Breast epithelium (tissue), 4 donors: ENCODE data around the gene SGK2. TPM values are rescaled to one million over a fixed set of nuclear protein-coding genes. Genes with fewer than 3 reads are reported as not detected.

Experiments
- DNase-seq, 2 donors: peaks; one replicate each; pipeline ENCODE4 v3.0.0-alpha.2; 2019; ENCODE audit warnings: low spot score in 2 of 2
- H3K27ac ChIP-seq, 2 donors: fragments of 200-600 bp; sonication (generic) in 1 of 2; one replicate each; pipeline ENCODE4 v1.5.1; 2016 to 2019; ENCODE audit warnings: mild to moderate bottlenecking in 1 of 2
- H3K27me3 ChIP-seq, 2 donors: fragments of 200-600 bp; sonication (generic) in 1 of 2; one replicate each; pipeline versions ENCODE4 v1.5.1 to v1.6.0; 2017 to 2019; ENCODE audit warnings: control low read depth in 1 of 2, mild to moderate bottlenecking in 1 of 2
- H3K36me3 ChIP-seq: fragments of 200-600 bp; one replicate; pipeline ENCODE4 v1.5.1; 2019
- H3K4me1 ChIP-seq, 2 donors: fragments of 200-600 bp; sonication (generic); one replicate each; pipeline ENCODE4 v1.5.1; 2016 to 2019; ENCODE audit warnings: control low read depth in 1 of 2
- H3K4me3 ChIP-seq, 3 donors: fragments of 200-600 bp; sonication (generic); 1 replicate in 2 of 3; 2 replicates in 1 of 3; pipeline ENCODE4 v1.5.1; 2016 to 2019; ENCODE audit warnings: mild to moderate bottlenecking in 3 of 3, moderate library complexity in 2 of 3
- H3K9me3 ChIP-seq, 2 donors: fragments of 200-600 bp; sonication (generic) in 1 of 2; one replicate each; pipeline ENCODE4 v1.5.1; 2016 to 2019; ENCODE audit warnings: control low read depth in 1 of 2
- POLR2A ChIP-seq: fragments of 450-650 bp; IDR thresholded peaks from one replicate; pipeline ENCODE4 v1.6.1; 2016; ENCODE audit warnings: antibody characterized with exemption, mild to moderate bottlenecking, moderate library complexity
- POLR2AphosphoS5 ChIP-seq, 3 donors: sonication (generic); formaldehyde crosslinking; IDR thresholded peaks; one replicate each; pipeline ENCODE4 v1.6.1; 2017; ENCODE audit warnings: antibody characterized with exemption in 3 of 3
- intact Hi-C: fragments of 100-400 bp; cut with DNase I; formaldehyde crosslinking; loops from one replicate; pipeline ENCODE4 v1.15.1; 2023; ENCODE audit warnings: low total_unique reads
- total RNA-seq, 3 donors: library from RNA; depleted of rRNA; stranded (reverse); fragments of >200 nt; gene quantifications; one replicate each; pipeline ENCODE4 v1.1.0, GENCODE V29; 2016
- TF ChIP-seq, protein P1 (sequence below), 3 donors: fragments of 450-650 bp; IDR thresholded peaks; one replicate each; pipeline ENCODE4 v1.5.1; 2016 to 2017; ENCODE audit warnings: antibody characterized with exemption in 3 of 3, mild to moderate bottlenecking in 3 of 3, moderate library complexity in 3 of 3

SGK2 gene
- 1 to 10 TPM; 4.1 to 8.2 (median 6.4) TPM for total RNA-seq

DNA sequence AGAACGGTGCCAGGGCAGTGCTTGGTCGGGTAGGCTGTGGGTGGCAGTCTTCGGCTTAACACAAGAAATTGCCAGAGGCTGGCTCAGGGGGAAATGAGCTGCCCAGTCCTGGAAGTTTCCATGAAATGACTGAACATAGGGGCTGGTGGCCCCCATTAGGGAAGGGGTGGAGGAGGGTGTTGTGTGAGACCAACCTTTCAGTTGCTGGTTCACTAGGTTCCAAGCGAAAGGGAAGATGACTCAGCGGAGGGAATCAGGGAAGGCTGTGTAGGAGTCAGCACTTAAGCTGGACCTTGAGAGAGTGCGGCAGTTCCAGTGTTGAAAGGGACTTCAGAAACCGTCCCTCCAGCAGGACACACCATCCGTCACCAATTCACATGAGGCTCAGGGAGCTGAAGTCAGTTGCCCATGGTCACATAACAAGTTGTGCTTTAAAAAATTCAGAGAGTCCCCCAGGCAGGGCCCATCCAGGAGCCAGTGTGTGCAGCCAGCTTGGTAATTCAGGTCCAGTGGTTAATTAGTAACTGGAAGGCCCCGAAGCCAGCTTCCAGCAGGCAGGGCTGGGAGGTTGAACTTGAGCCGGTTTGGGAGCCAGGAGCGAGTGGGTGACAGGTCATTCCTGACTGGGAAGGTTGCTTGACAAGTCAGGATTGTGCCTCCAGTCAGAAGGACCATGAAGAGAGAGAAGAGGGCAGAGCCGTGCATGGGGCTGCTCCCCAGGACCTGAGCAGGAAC lies at the start of gene SGK2:
TSS of gene SGK2 (plus strand) at position 616 of the 735 bp plus-strand sequence. CDS start 7,469 bp downstream, outside the sequence.
- Histone ChIP-seq H3K4me3 (no peak within 1 kb of the TSS), H3K27me3 (no peaks in the 10 kb centered on the region), H3K27ac (no peak within 1 kb of the TSS), H3K36me3 (no peaks in the 10 kb centered on the region), H3K4me1 (no peaks in the 10 kb centered on the region), H3K9me3 (no peaks in the 10 kb centered on the region)
- TF ChIP-seq POLR2A (no peak), POLR2AphosphoS5 (IDR thresholded peaks at IDR 0.05) (no peak)
- TF ChIP-seq, protein P1, sequence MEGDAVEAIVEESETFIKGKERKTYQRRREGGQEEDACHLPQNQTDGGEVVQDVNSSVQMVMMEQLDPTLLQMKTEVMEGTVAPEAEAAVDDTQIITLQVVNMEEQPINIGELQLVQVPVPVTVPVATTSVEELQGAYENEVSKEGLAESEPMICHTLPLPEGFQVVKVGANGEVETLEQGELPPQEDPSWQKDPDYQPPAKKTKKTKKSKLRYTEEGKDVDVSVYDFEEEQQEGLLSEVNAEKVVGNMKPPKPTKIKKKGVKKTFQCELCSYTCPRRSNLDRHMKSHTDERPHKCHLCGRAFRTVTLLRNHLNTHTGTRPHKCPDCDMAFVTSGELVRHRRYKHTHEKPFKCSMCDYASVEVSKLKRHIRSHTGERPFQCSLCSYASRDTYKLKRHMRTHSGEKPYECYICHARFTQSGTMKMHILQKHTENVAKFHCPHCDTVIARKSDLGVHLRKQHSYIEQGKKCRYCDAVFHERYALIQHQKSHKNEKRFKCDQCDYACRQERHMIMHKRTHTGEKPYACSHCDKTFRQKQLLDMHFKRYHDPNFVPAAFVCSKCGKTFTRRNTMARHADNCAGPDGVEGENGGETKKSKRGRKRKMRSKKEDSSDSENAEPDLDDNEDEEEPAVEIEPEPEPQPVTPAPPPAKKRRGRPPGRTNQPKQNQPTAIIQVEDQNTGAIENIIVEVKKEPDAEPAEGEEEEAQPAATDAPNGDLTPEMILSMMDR (IDR thresholded peaks at IDR 0.05) = no peak
- intact Hi-C loops = no loop called here
- DNase-seq = no peak

DNA sequence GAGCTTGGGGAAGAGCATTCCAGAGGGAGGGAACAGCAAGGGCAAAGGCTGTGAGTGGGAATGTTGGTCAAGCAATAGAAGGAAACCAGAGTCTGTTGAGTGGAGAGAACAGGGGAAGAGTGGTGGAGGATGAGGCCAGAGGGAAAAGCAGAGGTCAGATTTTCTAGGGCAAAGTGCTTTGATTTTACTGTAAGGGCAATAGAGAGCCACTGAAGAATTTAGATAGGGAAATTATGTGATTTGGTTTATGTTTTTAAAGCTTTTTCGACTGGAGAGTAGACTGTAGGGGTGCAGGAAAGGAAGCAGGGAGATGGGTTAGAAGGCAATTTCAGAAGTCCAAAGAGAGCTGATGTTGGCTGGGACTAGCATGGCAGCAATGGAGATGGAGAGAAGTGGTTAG lies 46.9 kb upstream of the SGK2 start:
- intact Hi-C loops = no loop called here
- H3K4me1 ChIP-seq = no peaks in the 10 kb centered on the region
- TF ChIP-seq, protein P1 (IDR thresholded peaks at IDR 0.05) = no peak
- TF ChIP-seq POLR2A (no peak), POLR2AphosphoS5 (IDR thresholded peaks at IDR 0.05) (no peak)
- H3K4me3 ChIP-seq = no peak overlapping the region
- H3K27ac ChIP-seq = no peak overlapping the region
- H3K27me3 ChIP-seq = no peaks in the 10 kb centered on the region
- H3K36me3 ChIP-seq = no peaks in the 10 kb centered on the region
- DNase-seq = no peak
- no peaks in the 10 kb centered on the region for H3K9me3 ChIP-seq

DNA sequence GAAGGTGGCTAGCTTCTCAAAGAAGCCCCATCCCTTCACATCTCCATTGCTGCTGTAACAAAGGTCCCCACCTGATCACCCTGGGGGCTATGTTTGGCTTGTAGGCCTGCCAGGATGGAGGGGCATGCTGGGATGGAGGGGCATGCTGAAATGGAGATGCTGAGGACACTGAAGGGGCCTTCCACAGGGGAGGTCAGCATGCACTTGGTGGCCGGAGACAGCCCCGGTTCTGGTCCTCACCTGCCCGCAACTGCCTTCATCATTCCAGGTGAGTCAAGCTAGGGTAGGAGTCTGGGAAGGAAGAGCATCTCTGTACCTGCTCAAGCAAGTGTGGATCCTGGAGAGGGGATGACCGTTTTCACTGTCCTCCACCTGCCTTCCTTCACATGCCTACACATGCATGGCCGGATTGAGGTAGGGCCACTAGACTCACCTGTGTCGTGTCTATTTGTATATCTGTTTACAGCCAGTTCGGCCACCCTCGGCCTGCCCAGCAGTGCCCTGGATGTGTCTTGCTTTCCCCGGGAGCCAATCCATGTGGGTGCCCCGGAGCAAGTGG lies 45.4 kb upstream of the SGK2 start:
- no peaks in the 10 kb centered on the region for H3K36me3 ChIP-seq
- DNase-seq = no peak
- H3K27me3 ChIP-seq = no peaks in the 10 kb centered on the region
- H3K4me3 ChIP-seq = peak overlapping the region; percentile 49 to 76 (median 65)
- H3K4me1 ChIP-seq = no peaks in the 10 kb centered on the region
- TF ChIP-seq POLR2A = no peak
- TF ChIP-seq, protein P1 (IDR thresholded peaks at IDR 0.05) = no peak
- no peak for TF ChIP-seq POLR2AphosphoS5 (IDR thresholded peaks at IDR 0.05)
- intact Hi-C loops = no loop called here
- H3K27ac ChIP-seq = peak overlapping the region; percentile 68 to 76
- H3K9me3 ChIP-seq = no peaks in the 10 kb centered on the region

DNA sequence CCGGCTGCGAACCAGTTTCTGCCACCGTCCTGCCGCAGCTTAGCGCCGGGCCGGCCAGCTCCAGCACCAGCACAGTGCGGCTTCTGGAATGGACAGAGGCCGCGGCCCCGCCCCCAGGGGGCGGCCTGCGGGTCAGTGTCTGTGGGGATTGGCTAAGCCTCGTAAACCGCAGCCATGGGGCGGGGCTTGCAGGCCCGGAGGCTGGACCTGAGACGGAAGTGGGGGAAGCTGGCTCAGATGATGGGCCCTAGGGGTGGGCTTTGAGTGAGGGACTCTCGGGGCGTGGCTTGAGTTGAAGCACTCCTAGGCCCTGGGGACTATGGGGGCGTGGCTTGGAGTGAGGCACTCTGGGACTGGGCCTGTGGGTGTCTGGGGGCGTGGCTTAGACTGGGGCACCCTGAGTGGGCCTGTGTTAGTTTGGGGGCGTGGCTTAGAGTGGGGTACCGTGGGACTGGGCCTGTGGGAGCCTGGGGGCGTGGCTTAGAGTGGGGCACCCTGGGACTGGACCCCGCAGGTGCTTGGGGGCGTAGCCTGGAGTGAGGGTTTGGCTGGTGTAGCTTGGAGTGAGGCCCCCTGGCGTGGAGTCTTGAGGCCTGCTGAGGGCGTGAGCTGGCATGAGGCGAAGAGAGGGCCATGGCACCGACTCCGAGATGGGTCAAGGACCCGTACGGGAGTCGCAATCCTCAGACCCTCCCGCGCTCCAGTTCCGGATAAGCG lies 44.7 kb upstream of the SGK2 start:
- DNase-seq = peak; percentile 95 to 98
- Histone ChIP-seq H3K4me3 (peak overlapping the region; percentile 49 to 76 (median 65)), H3K4me1 (no peaks in the 10 kb centered on the region), H3K9me3 (no peaks in the 10 kb centered on the region), H3K27me3 (no peaks in the 10 kb centered on the region), H3K36me3 (no peaks in the 10 kb centered on the region), H3K27ac (peak overlapping the region; percentile 68 to 76)
- intact Hi-C loops = no loop called here
- TF ChIP-seq POLR2A = no peak
- TF ChIP-seq, protein P1 (IDR thresholded peaks at IDR 0.05) = no peak
- no peak for TF ChIP-seq POLR2AphosphoS5 (IDR thresholded peaks at IDR 0.05)

DNA sequence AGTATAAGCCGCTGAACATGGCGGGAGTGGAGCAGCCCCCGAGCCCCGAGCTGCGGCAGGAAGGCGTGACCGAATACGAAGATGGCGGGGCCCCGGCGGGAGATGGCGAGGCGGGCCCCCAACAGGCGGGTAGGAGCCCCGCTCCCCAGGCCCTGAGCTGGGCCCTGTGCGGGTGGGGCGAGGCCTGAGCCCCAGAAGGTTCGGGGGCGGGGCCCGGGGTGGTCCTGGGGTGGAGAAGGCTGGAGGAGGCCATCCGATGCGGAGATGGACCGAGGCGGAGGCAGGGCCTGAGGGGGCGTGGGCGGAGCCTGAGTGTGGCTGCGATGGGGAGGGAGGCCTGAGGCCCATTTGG lies 44.2 kb upstream of the SGK2 start:
- H3K4me1 ChIP-seq = no peaks in the 10 kb centered on the region
- peak in 1 of 2 donors; percentile 22 for DNase-seq
- no peaks in the 10 kb centered on the region for H3K27me3 ChIP-seq
- H3K27ac ChIP-seq = peak overlapping the region; percentile 68 to 76
- intact Hi-C loops = no loop called here
- no peaks in the 10 kb centered on the region for H3K36me3 ChIP-seq
- no peaks in the 10 kb centered on the region for H3K9me3 ChIP-seq
- TF ChIP-seq, protein P1 (IDR thresholded peaks at IDR 0.05) = no peak
- TF ChIP-seq POLR2A (no peak), POLR2AphosphoS5 (IDR thresholded peaks at IDR 0.05) (no peak)
- H3K4me3 ChIP-seq = peak overlapping the region; percentile 49 to 76 (median 65)
